GM21390 (cell line): ENCODE results near the gene PRDM11.

Source experiments
- ATAC-seq: cut with Tn5 transposase; IDR thresholded peaks from one replicate; pipeline ENCODE4 v1.9.1; 2021; ENCODE audit not compliant: unreplicated experiment

Gene PRDM11

DNA sequence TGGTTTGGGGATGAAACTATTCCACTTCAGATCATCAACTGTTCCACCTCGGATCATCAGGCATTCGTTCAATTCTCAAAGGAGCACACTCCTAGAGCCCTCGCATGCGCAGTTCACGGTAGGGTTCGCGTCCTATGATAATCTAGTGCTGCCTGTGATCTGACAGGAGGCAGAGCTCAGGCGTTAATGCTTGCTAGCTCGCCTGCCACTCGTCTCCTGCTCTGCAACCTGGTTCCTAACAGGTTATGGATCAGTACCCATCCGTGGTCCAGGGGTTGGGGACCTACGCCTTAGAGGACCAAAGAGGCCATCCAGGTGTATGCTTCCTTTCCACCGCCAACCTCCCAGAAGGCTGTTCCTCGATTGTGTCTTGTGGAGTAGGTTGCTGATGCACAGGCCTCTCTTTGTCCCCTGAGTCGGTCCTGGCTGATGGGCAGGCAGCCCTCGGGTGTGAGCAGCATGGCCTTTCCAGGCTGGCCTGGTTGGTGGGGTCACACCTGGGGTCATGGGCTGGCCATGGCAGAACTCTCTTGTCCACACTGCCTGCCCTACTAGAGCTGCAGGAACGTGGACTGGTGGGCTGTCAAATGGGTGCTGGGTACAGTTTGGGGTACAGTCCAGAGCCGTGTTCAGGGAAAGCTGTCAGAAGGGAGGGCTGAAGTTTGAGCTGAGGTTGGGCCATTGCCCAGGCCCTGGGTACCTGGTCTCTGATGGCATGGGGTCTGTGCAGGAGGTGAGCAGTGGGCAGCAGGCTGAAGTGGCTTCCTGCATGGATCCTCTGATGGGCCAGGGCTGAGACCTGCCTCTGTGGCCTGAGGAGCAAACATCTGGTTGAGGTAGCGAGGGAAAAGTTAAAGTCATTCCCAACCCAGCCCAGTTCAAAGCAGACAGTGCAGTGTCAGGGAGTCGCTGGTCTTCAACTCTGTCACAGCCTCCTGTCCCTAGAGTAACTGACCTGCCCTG lies 11.1 kb downstream of the PRDM11 start:
- no peak for ATAC-seq

DNA sequence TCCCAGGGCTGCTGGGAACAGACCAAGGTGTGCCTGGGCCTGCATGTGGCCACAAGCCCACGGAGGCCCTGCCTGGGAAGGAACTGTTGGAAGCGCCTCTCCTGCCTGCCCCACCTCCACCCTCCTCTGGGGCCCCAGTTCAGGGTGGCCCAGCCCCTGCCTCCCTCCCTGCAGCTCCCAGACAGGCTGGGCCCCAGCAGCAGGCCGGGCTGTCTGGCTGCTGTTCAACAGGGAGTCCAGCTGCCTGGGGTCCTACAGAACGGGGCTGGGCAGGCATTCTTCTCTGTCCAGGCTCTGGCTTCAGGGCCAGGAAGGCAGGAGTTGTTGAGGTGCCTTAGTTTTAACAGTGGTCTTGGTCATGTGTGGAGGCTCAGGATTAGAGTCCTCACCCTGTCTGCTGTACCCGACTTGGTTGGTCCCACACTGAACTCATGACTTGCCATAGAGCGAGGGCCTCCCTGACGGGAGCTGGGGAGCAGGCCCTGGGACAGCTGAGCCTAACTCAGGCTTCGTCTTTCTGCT lies 11.8 kb downstream of the PRDM11 start:
- ATAC-seq: no peak

DNA sequence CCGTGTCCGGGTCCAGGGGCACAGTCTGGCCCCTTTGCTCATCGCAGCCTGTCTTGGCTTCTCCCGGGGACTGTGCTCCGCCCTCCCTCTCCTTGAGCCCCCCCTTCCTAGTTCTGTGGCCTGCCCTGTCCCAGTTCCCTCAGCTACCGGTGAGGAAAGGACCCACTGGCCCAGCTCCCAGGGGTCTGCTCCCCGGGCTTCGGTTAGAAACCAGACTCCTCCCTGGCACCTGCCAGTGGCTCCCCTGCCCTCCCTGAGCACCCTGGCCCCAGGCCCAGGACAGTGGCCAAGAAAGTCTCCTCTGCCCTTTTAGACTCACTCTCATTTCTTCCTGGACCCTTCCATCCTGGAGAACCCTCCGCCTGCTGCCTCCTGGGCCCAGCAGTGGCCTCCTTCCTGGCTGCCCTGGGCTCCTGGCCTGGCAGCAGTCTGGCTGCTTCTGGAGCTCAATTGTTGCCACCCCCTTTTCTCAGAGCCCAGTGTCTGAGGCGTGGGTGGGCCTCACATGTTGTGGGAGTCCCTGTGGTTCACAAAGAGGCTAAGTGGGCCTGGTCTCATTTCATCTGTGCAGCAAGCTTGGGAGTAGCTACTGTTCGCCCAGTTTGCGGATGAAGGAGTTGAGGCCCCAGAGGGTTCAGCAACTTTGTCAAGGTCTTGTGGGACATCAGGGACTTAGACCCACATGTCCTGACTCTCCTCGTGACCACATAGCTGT lies 12.6 kb downstream of the PRDM11 start:
- ATAC-seq: no peak

DNA sequence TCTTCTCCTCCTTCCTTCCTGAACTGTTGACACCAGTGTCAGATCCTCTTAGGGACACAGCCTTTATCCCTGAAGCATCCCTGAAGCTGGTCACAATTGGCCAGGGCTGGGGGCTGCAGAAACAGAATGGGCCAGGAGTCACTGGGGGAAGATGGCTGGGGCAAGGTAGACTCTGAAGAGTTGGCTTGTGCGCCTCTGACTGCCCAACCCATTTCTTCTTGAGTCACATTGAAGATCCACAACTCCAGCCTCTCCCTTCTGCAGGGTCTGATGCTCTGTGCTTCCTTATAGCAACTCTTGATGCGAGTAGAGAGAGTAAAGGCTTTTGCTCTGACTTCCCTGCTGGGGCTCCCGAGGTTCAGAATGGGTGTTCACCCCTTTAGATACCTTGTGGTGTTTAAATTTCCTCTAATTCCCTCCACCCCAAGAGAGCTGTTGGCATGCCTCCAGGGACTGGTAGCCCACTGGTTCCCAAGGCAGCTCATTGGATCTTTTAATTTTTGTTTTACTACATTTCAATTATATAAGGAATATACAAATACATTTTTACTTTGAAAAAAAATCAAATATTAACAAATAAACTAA lies 13.4 kb downstream of the PRDM11 start:
- ATAC-seq: no peak

DNA sequence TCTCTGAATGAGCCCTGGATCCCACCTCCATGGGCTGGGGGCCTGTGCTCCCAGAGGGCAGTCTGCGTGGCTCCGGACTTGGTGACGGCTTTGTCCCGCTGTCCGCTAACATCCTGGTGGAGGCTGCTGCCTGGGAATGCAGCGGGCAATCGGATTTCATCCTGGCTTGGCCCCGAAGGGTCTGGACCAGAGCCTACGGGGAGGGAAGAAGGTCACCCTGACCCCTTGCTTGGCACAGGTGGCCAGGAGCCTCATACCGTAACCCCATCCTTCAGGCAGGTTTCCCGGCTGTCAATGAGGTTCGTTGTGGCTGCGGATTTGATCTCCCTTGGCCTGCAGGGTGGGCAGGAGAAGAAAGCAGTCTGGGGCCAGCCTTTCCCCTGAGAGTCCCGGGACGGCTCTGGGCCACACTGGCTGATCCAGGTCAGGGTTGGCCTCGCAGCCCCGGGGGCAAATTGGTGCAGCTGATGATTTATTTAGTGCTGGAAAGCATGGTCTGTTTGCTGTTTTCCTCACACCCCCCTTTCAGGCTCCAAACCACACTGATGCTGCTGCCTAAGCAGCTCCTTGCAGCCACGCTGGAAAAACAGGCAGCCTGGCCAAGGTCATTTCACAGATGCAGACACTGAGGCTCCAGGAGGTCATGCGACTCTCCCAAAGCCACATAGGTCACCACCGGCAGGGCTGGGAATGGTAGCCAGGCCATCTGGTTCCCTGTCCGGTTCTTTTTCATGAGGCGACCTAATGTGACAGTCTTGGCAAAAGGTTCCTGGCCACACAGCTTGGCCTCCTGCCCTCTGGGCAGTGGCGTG lies 15.0 kb downstream of the PRDM11 start:
- no peak for ATAC-seq

DNA sequence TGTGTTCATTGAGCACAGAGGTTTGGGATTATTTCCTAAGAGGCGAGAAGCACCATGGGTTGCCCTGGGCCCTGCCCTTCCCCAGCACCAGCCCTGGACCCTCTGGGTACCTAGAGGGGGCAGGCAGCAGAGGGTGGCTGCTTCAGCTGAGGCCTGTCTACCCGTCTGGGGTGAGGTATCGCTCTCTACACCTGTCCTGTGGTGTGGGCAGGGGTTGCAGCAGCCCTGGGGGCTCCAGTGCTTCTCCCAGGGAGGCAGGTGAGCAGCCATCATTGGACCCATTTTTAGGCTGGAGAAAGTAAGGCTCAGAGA lies 15.6 kb downstream of the PRDM11 start:
- no peak for ATAC-seq

DNA sequence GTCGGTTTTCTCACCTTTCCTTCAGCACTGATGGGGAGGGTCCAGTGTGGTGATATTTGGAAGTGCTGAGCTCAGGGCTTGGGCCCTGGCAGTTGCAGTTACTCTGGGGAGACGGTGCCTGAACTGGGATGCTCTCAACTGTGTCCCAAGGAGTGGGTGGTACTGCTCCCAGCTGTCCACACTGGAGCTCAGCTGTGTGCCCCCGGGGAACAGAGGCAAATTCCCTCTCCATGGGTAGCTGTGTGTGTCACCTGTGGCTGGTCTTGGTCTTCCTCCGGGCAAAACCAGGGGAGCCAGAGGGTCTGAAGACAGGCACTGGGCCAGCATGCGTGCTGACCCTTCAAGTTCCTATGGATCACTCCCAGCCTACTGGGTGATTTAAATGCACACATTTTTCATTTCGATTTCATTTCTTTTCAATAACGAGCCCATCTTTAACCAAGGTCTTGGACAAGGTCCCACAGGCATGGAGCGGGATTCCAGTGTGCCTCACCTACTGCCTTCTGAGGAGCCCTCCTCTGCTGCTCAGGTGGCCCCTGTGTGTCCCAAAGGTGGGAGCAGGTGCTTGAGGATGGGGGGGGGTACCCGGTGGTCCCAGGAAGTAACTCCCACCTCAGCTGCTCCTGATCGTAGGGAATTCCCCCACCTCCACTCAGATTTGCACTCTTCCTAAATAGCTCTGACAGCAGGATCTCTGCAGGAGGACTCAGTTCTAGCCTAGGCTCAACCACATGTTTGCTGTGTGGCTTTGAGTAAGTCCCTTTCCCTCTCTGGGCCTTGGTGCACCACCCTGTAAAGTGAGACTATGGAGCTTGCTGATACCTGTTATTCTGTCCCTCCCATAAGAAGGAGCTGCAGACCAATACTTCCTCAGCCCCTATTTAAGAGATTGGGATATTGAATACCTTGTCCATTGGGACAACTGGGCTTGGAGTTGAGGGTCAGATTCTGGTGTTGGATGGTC lies 16.8 kb downstream of the PRDM11 start:
- no peak for ATAC-seq

DNA sequence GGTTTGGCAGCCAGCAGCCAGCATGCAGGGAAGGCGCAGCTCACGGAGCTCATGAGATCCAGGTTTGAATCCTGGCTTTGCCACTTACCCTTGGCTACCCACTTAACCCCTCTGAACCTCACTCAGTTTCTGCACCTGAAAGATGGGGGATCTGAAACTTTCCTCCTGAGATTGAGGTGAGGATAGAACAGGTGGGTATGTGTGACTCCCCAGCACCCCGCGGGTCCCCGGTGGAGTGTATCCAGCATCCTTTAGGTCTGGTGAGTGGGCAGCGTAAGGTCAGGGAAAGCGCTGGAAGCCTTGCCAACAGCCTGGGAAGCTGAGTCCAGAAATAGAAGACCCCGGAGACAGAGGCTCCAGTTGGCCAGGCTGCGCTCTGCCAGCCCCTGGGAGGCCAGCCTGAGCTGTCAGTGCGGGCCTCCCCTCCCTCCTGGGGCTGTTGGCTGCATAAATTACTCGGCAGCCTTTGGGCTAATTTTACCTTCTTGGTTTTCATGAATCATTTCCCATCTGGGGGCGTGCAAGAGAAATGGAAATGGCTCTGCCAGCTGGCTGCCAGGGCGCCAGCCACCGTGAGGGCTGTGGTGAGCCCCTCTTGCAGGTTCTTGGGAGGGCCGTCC lies 17.6 kb downstream of the PRDM11 start:
- no peak for ATAC-seq

DNA sequence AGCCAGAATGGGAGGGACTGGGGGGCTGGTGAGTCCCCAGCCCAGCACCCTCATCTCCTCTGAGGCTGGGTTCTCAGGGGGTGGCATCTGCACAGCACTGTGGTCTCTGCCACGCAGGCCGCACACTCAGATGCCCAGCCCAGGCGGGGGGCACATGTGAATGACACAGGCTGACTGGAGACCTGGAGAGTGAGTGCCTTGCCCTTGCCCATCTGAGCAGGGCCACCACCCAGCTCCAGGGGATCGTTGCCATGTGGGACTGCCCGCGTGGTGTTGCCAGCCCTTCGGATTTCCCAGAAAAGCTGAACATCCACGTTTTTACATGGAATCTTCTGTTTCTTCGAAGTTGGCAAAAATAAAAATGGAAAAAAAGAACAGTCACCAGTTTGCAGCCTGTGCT lies 18.9 kb downstream of the PRDM11 start:
- ATAC-seq: no peak

DNA sequence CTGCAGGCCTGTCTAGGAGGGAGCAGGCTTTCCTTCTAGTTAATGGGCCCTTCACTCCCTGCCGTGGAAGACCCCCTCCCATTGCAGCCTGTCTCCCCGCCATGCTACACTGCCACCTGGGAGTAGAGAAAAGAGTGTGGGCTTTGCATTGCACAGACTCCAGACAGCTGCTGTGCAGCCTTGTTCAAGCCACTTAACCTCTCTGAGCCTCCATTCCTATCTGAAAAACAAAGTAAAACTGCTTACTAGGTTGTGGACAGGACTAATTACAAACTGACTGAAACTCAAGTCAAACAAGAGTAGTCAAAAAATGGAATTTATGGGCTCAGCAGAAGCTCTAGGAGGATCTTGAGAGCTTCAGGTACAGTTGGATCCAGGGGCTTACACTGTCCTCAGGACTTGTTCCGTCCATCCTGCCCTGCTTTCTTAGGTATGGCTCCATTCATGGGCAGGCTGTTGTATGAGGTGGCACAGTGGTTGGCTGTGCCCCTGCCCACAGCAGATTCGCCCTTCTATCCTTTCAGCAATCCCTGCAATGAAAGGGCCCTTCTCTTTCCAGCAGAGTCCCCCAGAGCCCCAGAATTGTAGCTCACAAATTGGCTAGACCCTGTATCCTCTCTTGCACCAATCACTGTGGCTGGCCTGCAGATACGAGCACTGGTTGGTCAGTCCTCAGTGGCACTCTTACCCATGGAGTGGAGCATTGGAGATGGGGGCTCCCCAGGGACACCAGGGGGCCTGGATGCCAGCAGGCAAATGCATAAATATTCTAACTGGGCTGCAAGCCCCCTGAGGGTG lies 19.6 kb downstream of the PRDM11 start:
- no peak for ATAC-seq

DNA sequence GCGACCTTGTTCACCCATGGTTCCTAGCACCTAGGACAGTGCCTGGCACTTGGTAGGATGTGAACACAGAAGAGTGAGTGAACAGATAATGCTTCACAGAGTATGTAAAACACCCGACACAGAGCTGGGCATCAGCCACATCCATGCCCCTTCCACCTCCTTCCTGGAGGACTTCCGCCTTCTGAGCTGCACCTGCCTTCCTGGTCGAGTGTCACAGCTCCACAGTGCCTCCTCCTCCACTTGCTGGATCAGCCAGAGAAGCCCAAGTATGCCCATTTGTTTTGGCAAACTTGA lies 20.1 kb downstream of the PRDM11 start:
- ATAC-seq: no peak

DNA sequence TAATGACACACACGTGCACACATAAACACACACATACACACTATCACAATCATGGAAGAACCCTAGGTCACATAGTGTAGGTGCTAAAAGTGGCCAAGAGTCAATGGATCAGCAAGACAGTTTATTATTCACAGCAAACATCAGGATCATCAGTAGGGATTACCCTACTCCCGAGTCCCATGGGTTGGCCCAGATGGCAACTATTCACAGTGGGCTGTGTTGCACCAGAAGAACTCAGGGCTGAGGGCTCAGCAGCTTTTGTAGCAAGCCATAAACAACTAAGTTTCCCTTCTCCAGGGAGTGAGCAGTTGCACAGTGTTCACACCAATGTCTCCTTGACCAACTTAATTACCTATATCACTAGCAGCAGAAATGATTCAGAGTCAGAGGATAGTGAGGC lies 20.8 kb downstream of the PRDM11 start:
- no peak for ATAC-seq

DNA sequence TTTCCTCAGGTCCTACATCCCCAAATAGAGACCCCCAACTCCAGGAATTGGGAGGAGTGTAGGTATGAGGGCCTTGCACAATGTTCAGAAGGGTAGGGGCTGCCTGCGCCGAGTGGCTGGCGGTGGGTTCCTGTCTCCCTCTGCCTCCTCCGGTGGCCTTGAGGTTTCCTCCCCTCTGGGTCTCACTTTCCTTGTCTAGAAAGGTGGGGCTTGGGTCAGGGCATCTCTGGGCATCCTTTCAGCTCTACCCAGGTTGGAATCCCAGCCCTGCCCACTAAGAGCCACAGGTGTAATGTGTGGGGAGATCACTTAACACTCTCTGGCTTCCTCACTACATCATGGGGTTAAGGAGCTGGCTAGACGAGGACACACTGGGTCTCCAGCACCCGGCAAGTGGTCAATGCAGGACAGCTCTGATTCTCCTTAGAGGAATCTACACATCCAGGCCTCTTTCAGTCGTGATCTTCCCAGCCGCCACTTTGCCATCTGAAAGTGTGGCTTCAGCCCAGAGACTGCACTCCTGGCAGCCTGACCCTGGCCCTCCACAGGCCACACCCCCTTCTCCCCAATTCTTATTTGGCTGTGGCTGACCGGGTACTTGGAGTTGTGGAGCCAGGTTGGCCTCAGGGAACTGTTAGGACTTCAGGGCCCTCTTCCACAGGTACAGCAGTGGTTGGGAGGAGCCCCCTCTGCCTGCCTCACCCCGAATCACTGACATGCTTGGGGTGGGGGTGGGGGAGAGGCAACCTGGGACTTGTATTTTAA lies 22.1 kb downstream of the PRDM11 start:
- no peak for ATAC-seq

DNA sequence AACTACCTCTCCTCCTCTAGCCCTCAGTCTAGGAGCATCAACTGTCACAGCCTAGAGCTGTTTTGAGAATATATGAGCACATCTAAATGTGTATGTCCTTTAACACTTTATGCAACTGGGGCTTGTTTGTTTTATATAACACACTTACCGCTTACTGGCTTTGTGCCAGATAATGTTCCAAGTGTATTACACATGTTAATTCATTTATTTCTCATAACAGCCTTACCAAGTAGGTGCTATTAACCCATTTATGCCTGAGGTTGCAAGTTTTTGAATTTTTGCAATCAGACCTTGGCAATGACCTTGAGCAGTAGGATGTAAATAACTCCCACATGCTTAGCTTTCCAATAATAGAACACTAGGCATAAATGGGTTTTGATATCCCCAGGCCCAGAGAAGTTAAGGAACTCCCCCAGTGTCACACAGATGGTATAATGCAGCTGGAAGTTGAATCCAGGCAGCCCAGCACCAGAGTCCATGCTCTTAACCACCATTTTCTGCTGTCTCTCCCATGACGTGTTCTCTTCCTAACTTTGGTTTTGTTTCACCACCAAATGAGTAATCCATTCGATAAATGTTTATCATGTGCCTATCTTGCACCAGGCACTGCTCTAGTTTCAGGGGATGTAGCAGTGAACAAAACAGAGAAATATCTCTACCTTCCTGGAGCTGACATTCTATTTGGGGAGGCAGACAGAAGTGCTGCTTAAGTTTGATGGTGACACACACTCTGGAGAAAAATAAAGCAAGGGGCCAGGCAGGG lies 23.1 kb downstream of the PRDM11 start:
- no peak for ATAC-seq

DNA sequence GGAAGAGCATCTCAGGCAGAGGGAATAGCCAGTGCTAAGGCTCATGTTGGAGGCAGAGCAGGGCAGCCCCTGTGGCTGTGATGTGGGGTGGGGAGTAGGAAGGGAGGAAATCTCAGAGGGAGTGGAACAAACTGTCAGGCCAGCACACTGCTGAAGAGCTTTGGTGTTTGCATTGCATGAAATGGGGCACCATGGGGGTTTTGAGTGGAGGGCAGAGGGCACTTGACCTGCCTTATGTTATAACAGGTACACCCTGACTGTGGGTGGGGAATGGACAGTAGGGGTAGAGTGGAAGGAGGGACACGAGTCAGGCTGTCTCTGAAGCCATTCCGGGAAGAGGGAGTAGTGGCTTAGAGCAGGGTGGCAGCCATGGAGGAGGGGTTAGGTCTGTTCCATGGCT lies 24.0 kb downstream of the PRDM11 start:
- ATAC-seq: no peak

DNA sequence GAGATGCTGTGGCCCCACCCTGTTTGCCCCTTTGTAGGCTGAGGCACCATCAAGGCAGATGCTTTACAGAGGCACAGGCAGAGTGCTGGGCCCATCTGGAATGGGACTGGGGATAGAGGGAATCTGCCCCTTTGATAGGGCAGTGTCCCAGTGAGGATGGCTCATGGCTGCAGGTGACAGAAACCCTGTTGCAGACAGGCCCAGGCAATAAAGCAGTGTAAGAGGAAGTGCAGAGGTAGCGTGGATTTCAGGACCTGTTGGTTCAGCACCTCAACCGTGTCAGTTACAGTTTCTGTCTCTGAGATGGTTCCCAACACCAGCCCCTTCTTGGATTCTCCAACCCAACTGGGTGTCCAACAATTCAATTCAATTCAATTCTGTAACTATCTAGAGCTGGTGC lies 25.1 kb downstream of the PRDM11 start:
- no peak for ATAC-seq

DNA sequence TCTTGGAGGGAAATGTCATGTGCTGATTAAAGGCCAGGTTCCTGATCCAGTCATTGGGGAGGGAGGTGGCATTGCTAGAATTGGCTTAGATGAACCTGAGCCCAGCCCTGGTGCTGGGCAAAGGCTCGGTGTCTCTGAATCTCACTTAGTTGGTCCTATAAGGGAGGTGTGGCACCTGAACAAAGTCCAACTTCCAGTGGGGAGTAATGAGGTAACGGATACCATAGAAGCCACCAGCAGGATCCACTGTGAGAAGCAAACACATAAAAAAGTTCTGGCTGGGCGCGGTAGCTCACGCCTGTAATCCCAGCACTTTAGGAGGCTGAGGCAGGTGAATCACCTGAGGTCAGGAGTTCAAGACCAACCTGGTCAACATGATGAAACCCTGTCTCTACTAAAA lies 26.6 kb downstream of the PRDM11 start:
- ATAC-seq: no peak
